ENCODE results near the gene MAB21L1. TPM values are rescaled to one million over a fixed set of nuclear protein-coding genes. Genes with fewer than 3 reads are reported as not detected.

The MAB21L1 gene
- total and polyA plus RNA-seq, 12 donors: 0.08 to 0.49 (median 0.26) TPM; not detected in 1

GRCh38 chr13:35481777-35482176 is 5.3 kb upstream of the MAB21L1 start:
- H3K36me3 ChIP-seq: no peaks in the 10 kb centered on the region
- 76 to 92% methylated on average over 2 of the region's 2 CpGs for WGBS, 2 donors

GRCh38 chr13:35480346-35480745 is 3.9 kb upstream of the MAB21L1 start:
- Histone ChIP-seq H3K27ac (no peak overlapping the region), H3K9me3 (peaks cover 0 to 6% (median 0%) of the 10 kb centered on the region in 11 donors), H3K4me3 (no peak overlapping the region), H3K27me3 (peaks cover 0 to 45% (median 0%) of the 10 kb centered on the region in 7 donors), H3K4me1 (peaks cover 0 to 12% (median 0%) of the 10 kb centered on the region in 9 donors), H3K36me3 (no peaks in the 10 kb centered on the region)
- DNase-seq: no peak
- TF ChIP-seq, protein P1, sequence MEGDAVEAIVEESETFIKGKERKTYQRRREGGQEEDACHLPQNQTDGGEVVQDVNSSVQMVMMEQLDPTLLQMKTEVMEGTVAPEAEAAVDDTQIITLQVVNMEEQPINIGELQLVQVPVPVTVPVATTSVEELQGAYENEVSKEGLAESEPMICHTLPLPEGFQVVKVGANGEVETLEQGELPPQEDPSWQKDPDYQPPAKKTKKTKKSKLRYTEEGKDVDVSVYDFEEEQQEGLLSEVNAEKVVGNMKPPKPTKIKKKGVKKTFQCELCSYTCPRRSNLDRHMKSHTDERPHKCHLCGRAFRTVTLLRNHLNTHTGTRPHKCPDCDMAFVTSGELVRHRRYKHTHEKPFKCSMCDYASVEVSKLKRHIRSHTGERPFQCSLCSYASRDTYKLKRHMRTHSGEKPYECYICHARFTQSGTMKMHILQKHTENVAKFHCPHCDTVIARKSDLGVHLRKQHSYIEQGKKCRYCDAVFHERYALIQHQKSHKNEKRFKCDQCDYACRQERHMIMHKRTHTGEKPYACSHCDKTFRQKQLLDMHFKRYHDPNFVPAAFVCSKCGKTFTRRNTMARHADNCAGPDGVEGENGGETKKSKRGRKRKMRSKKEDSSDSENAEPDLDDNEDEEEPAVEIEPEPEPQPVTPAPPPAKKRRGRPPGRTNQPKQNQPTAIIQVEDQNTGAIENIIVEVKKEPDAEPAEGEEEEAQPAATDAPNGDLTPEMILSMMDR (IDR thresholded peaks at IDR 0.05): no peak
- ATAC-seq: no peak
- intact Hi-C loops (cut with DNase I): no loop called here
- WGBS, 2 donors: 93 to 94% methylated on average over 2 of the region's 2 CpGs

More at GRCh38 chr13:35481777-35482176, 5.3 kb upstream of the MAB21L1 start:
- DNase-seq (no peak), ATAC-seq (no peak)
- Histone ChIP-seq H3K4me1 (peaks cover 0 to under 1% (median 0%) of the 10 kb centered on the region in 9 donors), H3K9me3 (peaks cover 0 to 6% (median 0%) of the 10 kb centered on the region in 11 donors), H3K27me3 (peaks cover 0 to 30% (median 0%) of the 10 kb centered on the region in 7 donors), H3K4me3 (no peak overlapping the region), H3K27ac (no peak overlapping the region)
- TF ChIP-seq, protein P1 (IDR thresholded peaks at IDR 0.05): no peak
- intact Hi-C loops (cut with DNase I): no loop called here

DNA sequence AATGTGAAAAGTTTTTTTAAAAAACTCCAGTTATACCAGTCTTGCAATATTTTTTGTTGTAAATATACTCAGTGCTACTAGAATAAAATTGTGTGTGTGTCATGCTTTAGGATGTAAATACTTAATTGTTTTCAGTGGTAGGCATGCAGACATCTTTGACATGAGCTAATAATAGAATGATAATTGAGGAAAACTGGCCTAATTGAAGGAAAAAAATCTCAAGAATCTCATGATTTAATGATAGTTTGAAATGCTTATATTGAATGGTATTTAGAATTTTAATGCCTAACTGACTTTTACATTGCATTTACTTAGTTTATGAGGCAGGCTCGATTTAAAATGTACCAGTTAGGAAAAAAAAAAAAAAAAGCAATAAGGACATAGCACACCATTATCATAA is 3.2 kb upstream of the MAB21L1 start:
- H3K36me3 ChIP-seq: no peaks in the 10 kb centered on the region
- H3K4me1 ChIP-seq: peaks cover 0 to 18% (median 0%) of the 10 kb centered on the region in 9 donors
- intact Hi-C loops (cut with DNase I): loop anchor here in 2 of 10 donors (10.0 kb wide), 2 partner anchors 95 to 245 kb away; no protein-coding TSS in a partner anchor
- 85 to 97% methylated on average over 1 of the region's 1 CpG for WGBS, 2 donors
- peaks cover 0 to 51% (median 0%) of the 10 kb centered on the region in 7 donors for H3K27me3 ChIP-seq
- H3K4me3 ChIP-seq: no peak overlapping the region
- peaks cover 0 to 6% (median 0%) of the 10 kb centered on the region in 11 donors for H3K9me3 ChIP-seq
- DNase-seq (no peak), ATAC-seq (no peak)
- TF ChIP-seq, protein P1 (IDR thresholded peaks at IDR 0.05): no peak
- no peak overlapping the region for H3K27ac ChIP-seq

DNA sequence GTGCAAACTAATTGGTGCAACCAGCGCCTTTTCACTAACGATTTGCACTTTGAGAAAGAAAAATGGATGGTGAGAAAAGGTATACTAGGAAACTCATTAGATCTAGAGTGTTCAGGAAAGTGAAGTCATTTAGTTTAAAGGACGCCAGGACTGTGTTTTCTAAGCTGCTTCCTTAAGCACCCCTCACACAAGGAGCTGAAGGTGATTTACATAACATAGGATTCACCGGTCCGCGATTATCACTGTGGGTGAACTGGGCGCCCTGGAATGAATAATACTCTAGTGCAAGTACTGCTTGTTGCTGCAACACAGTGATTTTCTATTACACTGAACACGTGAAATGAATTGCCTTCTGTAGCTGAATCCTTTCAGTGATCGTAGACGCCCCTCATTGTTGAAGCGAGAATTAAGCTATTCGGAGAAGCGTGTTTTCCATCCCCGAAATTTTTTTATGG is 2.6 kb upstream of the MAB21L1 start:
- peaks cover 0 to 18% (median 0%) of the 10 kb centered on the region in 9 donors for H3K4me1 ChIP-seq
- H3K9me3 ChIP-seq: peaks cover 0 to 6% (median 0%) of the 10 kb centered on the region in 11 donors
- no peaks in the 10 kb centered on the region for H3K36me3 ChIP-seq
- H3K27ac ChIP-seq: no peak overlapping the region
- intact Hi-C loops (cut with DNase I): loop anchor here in 2 of 10 donors (10.0 kb wide), 2 partner anchors 94 to 246 kb away; no protein-coding TSS in a partner anchor
- no peak for DNase-seq
- H3K27me3 ChIP-seq: peaks cover 0 to 58% (median 0%) of the 10 kb centered on the region in 7 donors
- no peak for ATAC-seq
- no peak overlapping the region for H3K4me3 ChIP-seq
- TF ChIP-seq, protein P1 (IDR thresholded peaks at IDR 0.05): no peak
- WGBS, 2 donors: 84 to 85% methylated on average over 14 of the region's 14 CpGs
